Astrocyte (in vitro differentiated cells and primary cell): ENCODE results near the gene HMMR. TPM values are rescaled to one million over a fixed set of nuclear protein-coding genes. Genes with fewer than 3 reads are reported as not detected.
A peak's percentile ranks its signal among the peaks of the same experiment; 100 is the strongest.

Experiments used
- DNase-seq: peaks from one replicate; pipeline ENCODE4 v3.0.0-alpha.2; 2010; ENCODE audit warnings: low read depth
- FAIRE-seq: peaks from 2 replicates; lab custom pipeline; 2011; peaks lifted over from hg19 to GRCh38; lab: Jason Lieb, UNC
- H2AFZ ChIP-seq: 2 replicates; pipeline ENCODE4 v1.6.0; 2012; ENCODE audit warnings: low read depth, low read length, inconsistent platforms
- H3K27ac ChIP-seq: 2 replicates; pipeline ENCODE4 v1.5.1; 2011; ENCODE audit warnings: low read depth, low read length, inconsistent platforms
- H3K27me3 ChIP-seq: 2 replicates; pipeline ENCODE4 v1.6.0; 2011; ENCODE audit warnings: low read length, inconsistent platforms; ENCODE audit not compliant: insufficient read depth
- H3K36me3 ChIP-seq: 2 replicates; pipeline ENCODE4 v1.5.1; 2011; ENCODE audit warnings: low read length, inconsistent platforms; ENCODE audit not compliant: insufficient read depth
- H3K4me1 ChIP-seq: 2 replicates; pipeline ENCODE4 v1.5.1; 2011; ENCODE audit warnings: low read length, inconsistent platforms; ENCODE audit not compliant: insufficient read depth
- H3K4me2 ChIP-seq: 2 replicates; pipeline ENCODE4 v1.6.0; 2012; ENCODE audit warnings: low read length, inconsistent platforms
- H3K4me3 ChIP-seq: 2 replicates; pipeline ENCODE4 v1.5.1; 2011; ENCODE audit warnings: low read depth, mild to moderate bottlenecking, low read length, inconsistent platforms; ENCODE audit not compliant: insufficient read depth
- H3K79me2 ChIP-seq: 2 replicates; pipeline ENCODE4 v1.6.0; 2012; ENCODE audit warnings: mild to moderate bottlenecking, low read length, inconsistent platforms; ENCODE audit not compliant: insufficient read depth
- H3K9ac ChIP-seq: 2 replicates; pipeline ENCODE4 v1.6.0; 2012; ENCODE audit warnings: mild to moderate bottlenecking, low read length, inconsistent platforms
- H3K9me3 ChIP-seq: 2 replicates; pipeline ENCODE4 v1.5.1; 2012; ENCODE audit warnings: low read depth, mild to moderate bottlenecking, low read length, inconsistent platforms; ENCODE audit not compliant: insufficient read depth
- H4K20me1 ChIP-seq: 2 replicates; pipeline ENCODE4 v1.6.0; 2012; ENCODE audit warnings: low read length, inconsistent platforms; ENCODE audit not compliant: insufficient read depth
- H3K27ac Mint-ChIP-seq: one replicate; pipeline ENCODE4 v1.8.0; 2021; ENCODE audit warnings: mild to moderate bottlenecking, mixed read lengths; ENCODE audit not compliant: unreplicated experiment
- H3K27me3 Mint-ChIP-seq: one replicate; pipeline ENCODE4 v1.8.0; 2021; ENCODE audit warnings: low read depth, mixed read lengths; ENCODE audit not compliant: unreplicated experiment
- H3K36me3 Mint-ChIP-seq: one replicate; pipeline ENCODE4 v1.8.0; 2021; ENCODE audit warnings: low read depth, mixed read lengths; ENCODE audit not compliant: unreplicated experiment
- H3K4me1 Mint-ChIP-seq: one replicate; pipeline ENCODE4 v1.8.0; 2021; ENCODE audit warnings: low read depth, mixed read lengths; ENCODE audit not compliant: unreplicated experiment
- H3K4me3 Mint-ChIP-seq: one replicate; pipeline ENCODE4 v1.8.0; 2021; ENCODE audit warnings: mild to moderate bottlenecking, moderate library complexity, mixed read lengths; ENCODE audit not compliant: unreplicated experiment
- H3K9me3 Mint-ChIP-seq: one replicate; pipeline ENCODE4 v1.8.0; 2021; ENCODE audit warnings: mild to moderate bottlenecking, mixed read lengths; ENCODE audit not compliant: unreplicated experiment
- CTCF ChIP-seq: IDR thresholded peaks from 2 replicates; pipeline ENCODE4 v1.5.1; 2011; ENCODE audit warnings: low read depth, mild to moderate bottlenecking, inconsistent platforms, low read length, moderate library complexity; ENCODE audit not compliant: insufficient read depth
- EZH2 ChIP-seq: IDR thresholded peaks from 2 replicates; pipeline ENCODE4 v1.6.1; 2012; ENCODE audit warnings: mild to moderate bottlenecking, low read length, inconsistent platforms; ENCODE audit not compliant: insufficient read depth
- total RNA-seq: library from RNA; stranded (reverse); gene quantifications from 2 replicates; pipeline ENCODE4 v1.2.1, GENCODE V29; 2021

The HMMR gene
- total RNA-seq, 1 donor from 2014 or later = 4.0 TPM

GRCh38 chr5:163489745-163490075 lies 29.3 kb downstream of the HMMR start:
- no peak for FAIRE-seq
- H3K4me1 Mint-ChIP-seq = no peaks in the 10 kb centered on the region
- no peaks in the 10 kb centered on the region for H3K9me3 Mint-ChIP-seq
- Histone ChIP-seq H3K9me3 (no peaks in the 10 kb centered on the region), H3K4me1 (no peaks in the 10 kb centered on the region), H3K36me3 (peaks cover 2% of the 10 kb centered on the region), H3K27ac (no peak overlapping the region), H3K4me2 (no peak overlapping the region), H4K20me1 (no peaks in the 10 kb centered on the region), H3K9ac (no peak overlapping the region), H2AFZ (no peak overlapping the region), H3K79me2 (no peaks in the 10 kb centered on the region), H3K27me3 (no peaks in the 10 kb centered on the region), H3K4me3 (no peak overlapping the region)
- H3K27me3 Mint-ChIP-seq = no peaks in the 10 kb centered on the region
- no peak for TF ChIP-seq CTCF
- no peak for TF ChIP-seq EZH2
- DNase-seq = no peak
- H3K36me3 Mint-ChIP-seq = no peaks in the 10 kb centered on the region
- H3K4me3 Mint-ChIP-seq = no peak overlapping the region
- H3K27ac Mint-ChIP-seq = no peak overlapping the region

GRCh38 chr5:163496286-163496685 lies 35.9 kb downstream of the HMMR start:
- Mint-ChIP-seq H3K9me3 (no peaks in the 10 kb centered on the region), H3K4me1 (peaks cover 6% of the 10 kb centered on the region), H3K36me3 (no peaks in the 10 kb centered on the region), H3K4me3 (no peak overlapping the region), H3K27me3 (no peaks in the 10 kb centered on the region), H3K27ac (no peak overlapping the region)
- no peaks in the 10 kb centered on the region for H4K20me1 ChIP-seq
- H3K4me2 ChIP-seq = no peak overlapping the region
- DNase-seq (peak; percentile 27), FAIRE-seq (no peak)
- H3K27ac ChIP-seq = no peak overlapping the region
- no peak overlapping the region for H2AFZ ChIP-seq
- no peak overlapping the region for H3K9ac ChIP-seq
- TF ChIP-seq CTCF (no peak), EZH2 (no peak)
- no peaks in the 10 kb centered on the region for H3K27me3 ChIP-seq
- no peak overlapping the region for H3K4me3 ChIP-seq
- no peaks in the 10 kb centered on the region for H3K36me3 ChIP-seq
- no peaks in the 10 kb centered on the region for H3K79me2 ChIP-seq
- no peaks in the 10 kb centered on the region for H3K9me3 ChIP-seq
- peaks cover 6% of the 10 kb centered on the region for H3K4me1 ChIP-seq

- no peak overlapping the region for H3K4me3 Mint-ChIP-seq
- H3K27me3 Mint-ChIP-seq = no peaks in the 10 kb centered on the region
- H3K27me3 ChIP-seq = no peaks in the 10 kb centered on the region
- DNase-seq (no peak), FAIRE-seq (no peak)
- H3K9ac ChIP-seq = no peak overlapping the region
- no peak overlapping the region for H3K4me3 ChIP-seq
- H3K27ac Mint-ChIP-seq = no peak overlapping the region
- H3K36me3 Mint-ChIP-seq = no peaks in the 10 kb centered on the region
- H3K4me2 ChIP-seq = no peak overlapping the region
- peaks cover 7% of the 10 kb centered on the region for H3K4me1 Mint-ChIP-seq
- TF ChIP-seq EZH2 = no peak
- no peak for TF ChIP-seq CTCF
- H3K9me3 Mint-ChIP-seq = no peaks in the 10 kb centered on the region
- no peaks in the 10 kb centered on the region for H3K36me3 ChIP-seq
- H3K27ac ChIP-seq = no peak overlapping the region
- H3K79me2 ChIP-seq = no peaks in the 10 kb centered on the region
- no peaks in the 10 kb centered on the region for H3K9me3 ChIP-seq
- H4K20me1 ChIP-seq = no peaks in the 10 kb centered on the region
- H3K4me1 ChIP-seq = peaks cover 6% of the 10 kb centered on the region
- H2AFZ ChIP-seq = no peak overlapping the region
These were observed 36.9 kb downstream of the HMMR start for GRCh38 chr5:163497315-163497714.
